Stimulated activated CD8-positive, alpha-beta memory T cell treated with anti-CD3 and anti-CD28 coated beads, Interleukin-15, amount 100 ng/mL, for 48 hours (primary cell): Measurements from ENCODE around the gene PHC3.
A peak's percentile ranks its signal among the peaks of the same experiment; 100 is the strongest.
"Not testable (repeated sequence)": the region's sequence is repeated elsewhere in the genome, so short reads cannot be mapped to it uniquely, and the experiment has no call there.

Source experiments
- DNase-seq, 2 donors: peaks; one replicate each; pipeline ENCODE4 v3.0.0-alpha.2; 2020; ENCODE audit warnings: low read depth in 2 of 2

PHC3 gene

DNA sequence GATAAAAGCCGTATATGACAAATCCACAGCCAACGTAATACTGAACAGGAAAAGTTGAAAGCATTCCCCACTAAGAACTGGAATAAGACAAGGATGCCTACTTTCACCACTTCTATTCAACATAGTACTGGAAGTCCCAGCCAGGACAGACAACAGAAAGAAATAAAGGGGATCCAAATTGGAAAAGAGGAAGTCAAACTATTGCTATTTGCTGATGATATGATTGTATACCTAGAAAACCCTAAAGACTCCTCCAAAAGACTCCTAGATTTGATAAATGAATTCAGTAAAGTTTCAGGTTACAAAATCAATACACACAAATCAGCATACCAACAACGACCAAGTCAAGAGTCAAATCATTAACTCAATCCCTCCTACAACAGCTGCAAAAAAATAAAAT is 14.2 kb upstream of the PHC3 start:
- not testable (repeated sequence) for DNase-seq

DNA sequence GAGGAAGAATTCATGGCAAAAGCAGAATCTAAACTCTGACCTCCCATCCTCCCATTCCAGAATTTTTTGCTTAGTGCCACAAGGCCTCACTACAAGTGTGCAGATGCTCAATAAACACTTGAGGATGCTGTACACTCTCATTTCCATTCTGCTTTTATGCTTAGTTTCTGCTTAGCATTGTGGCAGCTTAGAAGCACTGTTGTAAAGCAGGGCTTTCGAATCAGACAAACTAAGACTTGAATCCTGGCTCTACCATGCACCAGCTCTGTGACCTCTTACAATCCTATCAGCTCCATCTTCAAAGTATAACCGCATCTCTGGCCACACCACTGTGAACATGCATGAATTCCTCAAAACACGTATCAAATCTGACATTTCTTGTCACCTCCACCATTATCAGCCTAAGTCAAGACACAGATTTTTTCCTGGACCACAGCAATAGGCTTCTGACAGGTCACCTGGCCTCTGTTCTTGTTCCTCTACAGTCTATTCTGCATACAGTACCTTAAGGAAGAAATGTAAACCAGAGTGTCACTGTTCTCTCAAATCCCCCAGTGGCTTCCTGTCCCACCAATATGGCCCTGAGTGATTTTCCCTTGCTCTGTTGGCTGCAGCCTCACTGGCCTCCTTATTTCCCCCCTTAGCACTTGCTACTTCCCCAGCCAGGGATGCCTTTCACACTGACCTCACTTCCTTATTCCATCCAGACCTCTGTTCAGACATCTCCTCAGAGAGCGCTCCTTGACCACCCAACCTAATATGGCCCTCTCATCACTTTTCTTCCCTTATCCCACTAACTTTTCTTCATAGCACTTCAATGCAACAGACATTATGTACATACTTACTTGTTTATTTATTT is 8.1 kb upstream of the PHC3 start:
- no peak for DNase-seq

DNA sequence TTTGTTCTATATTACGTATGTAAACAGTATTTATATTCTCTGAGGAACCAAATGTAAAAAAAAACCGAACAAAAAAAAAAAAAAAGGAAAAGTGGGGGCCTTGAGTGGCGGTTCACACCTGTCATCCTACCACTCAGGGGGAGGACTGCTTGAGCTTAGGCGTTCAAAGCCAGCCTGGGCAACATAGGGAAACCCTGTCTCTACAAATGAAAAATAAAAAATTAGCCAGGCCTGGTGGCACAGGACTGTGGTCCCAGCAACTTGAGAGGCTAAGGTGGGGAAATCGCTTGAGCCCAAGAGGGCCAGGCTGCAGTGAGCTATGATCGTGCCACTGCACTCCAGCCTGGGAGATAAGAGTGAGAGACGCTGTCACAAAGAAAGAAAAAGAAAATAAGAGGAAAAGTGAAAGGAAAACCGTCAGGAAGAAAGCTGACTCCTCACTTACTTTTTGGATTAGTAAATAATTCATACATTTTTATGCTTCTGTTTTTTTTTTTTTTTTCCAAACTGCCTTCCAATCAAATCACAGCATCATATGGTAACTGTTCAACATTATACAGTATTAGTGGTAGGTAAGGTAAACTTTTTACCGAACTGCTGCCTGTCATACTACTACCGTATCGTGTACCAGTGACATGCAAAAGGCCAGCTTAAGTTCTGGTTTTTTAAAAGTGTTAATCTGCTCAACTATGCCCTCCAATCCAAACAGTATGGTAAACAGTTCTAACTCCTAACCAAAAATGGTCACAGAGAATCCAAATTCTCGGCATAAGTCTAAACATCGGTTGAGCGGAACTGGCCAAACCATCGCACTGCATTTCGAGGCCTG is 1.2 kb downstream of the PHC3 start:
- DNase-seq, result no peak

DNA sequence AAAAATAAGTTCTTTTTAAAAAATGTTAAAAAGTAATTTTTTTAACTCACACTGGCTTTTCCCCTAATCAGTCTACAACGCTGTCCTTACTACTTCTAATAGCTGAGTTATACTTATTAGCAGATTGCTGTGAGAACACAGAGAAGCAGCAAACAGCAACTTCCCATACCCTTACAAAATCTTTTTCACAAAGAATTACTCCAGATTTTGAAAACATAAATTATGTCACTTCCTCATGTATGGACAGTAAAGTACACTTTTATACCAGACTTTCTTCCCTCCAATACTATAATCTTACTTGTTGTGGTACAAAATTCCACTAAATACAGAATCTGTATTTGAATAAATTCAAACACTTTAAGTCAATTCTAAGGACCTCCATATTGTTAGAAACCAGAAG is 2.1 kb downstream of the PHC3 start:
- no peak for DNase-seq

DNA sequence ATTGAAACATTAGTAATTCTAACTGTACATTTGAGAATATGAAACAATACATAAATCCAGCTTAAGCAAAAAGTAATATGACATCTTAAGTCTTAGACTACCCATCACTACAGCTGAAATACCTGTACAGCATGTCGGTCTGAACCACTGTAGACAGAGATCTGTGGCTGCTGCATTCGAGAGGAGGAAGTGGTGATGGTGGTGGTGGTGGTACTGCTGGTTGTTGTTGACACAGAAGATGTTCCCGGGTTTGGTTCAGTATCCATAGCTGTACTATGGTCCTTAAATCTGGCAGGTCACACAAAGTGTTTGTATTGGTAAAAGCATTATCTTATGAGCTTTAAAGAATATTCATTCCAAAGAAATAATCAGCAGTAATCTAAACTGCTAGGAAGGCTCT is 2.9 kb downstream of the PHC3 start:
- DNase-seq, result peak; percentile 15 to 21

DNA sequence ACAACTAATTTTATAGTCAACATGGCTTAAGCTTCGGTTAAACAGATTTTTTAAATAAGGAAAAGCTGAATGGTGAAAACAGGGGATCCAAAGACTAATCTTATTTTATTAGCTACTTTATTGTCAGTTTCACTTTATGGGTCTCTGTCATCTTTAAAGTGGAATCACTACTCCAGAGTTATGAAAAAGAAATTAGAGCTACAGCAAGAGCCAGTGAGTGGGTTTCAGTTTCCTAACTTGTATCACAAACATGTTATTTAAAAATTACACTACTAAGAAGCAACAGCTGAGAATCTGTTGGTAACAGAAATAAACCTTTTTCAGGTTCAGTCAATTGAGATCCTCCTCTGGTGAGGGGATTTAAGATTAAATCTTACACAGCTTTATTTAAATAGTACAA is 10.0 kb downstream of the PHC3 start:
- no peak for DNase-seq

DNA sequence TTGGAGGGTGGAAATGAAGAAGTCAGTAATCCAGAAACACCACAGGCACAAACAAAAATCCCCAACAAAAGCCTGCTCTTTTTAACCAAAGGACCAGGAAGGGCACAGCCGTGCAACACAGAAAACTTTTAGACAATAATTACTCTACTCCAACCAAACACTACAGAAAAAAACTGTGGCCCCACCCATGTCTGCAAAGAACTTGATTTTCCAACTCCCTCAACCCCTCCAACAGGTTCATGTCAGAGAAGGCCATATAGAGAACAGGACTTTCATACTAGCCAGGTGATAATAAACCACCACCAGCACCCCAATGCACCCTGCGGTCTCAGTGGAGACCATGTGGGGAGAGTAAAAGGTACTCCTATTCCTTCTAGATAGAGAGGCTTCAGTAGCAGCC is 16.8 kb downstream of the PHC3 start:
- no peak for DNase-seq

DNA sequence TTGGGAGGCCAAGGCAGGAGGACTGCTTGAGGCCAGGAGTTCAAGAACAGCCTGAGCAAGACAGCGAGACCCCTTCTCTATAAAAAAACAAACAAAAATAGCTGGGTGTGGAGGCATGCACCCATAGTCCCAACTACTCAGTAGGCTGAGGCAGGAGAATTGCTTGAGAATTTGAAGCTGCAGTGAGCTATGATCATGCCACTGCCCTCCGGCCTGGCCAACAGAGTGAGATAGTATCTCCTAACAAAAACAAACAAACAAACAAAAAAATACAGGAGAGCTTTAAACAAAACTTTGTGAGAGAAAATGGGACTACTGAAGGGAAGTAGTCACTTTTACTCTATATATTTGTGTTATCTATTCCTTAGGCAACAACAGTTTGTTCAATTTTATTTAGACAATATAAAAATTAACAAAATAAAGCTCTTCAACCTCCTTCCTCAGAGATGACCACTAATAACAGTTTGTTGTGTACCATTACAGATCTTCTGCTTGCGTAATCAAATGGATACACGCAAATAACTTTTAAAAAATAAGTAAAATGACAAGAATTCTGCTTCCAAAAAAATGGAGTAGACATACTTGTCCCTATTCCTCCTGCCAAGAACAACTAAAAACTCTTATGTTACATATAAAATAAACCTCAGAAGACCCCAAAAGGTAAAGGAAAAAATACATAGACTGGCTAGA is 17.4 kb downstream of the PHC3 start:
- DNase-seq, result no peak

DNA sequence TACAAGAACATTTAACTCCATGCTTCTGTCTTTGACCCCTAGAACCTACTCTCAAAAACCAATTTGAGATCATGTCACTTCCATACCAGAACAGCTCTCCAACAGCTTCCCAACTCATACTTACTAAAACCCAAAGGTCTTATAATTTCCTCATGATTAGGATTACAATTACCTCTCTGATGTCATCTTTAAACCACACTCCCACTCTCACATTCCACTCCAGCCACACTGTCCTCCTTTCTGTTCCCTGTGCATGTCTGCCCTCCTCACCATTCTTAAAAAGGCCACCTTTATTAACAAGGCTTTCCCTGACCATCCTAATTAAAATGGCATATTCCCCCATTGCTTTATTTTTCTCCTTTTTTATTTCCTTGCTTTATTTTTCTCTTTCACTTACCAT is 18.9 kb downstream of the PHC3 start:
- no peak for DNase-seq

DNA sequence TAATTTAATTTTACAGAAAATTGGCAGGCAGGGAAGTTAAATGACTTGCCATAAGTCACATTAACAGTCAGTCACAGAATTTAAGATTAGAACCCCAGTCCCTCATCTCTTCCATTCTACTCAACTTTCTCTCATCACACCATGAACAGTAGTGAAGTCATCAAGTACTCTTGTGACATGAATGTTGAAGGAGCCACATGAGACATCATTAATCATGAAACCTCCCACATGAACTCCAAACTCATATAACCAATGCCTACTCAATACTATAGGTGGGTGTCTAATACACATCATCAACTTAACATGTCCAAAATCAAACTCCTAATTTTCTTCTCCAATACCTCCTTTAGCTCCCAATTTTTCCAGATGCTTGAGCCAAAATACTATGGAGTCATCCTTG is 19.5 kb downstream of the PHC3 start:
- no peak for DNase-seq

DNA sequence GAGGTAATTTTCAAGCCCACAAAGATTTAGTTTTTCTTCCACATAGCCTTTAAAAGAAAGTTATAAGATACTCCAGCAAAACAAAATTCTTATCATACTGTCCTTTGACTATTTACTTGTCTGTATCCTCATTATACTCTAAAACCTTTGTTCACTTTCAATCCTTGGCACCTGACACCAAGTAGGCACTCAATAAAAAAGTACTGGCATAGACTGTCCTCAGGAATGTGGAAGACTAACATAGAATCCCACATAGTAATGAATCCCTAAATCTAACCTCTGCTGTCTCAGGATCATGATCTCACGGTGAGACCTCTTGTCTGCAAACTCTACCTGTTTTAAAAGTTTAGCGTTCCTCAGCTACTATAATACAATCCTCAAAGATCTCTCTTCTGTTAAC is 21.6 kb downstream of the PHC3 start:
- DNase-seq, result no peak

DNA sequence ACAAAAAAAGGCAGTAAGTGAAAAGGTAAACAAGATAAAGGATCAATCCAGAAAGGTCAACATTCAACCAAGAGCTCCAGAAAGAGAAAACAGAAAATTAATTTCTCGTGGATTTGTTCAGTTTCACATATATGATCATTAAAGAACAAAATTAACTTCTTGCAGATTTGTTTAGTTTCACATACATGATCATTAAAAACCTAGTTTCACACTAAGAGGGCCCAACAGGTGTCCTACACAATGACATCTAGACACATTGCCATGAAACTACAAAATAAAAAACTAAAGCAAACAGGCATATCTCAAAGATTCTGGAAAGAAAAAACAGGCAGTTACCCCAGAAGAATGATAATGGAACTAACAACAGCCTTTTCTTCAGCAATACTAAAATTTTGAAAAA is 22.1 kb downstream of the PHC3 start:
- DNase-seq, result no peak

DNA sequence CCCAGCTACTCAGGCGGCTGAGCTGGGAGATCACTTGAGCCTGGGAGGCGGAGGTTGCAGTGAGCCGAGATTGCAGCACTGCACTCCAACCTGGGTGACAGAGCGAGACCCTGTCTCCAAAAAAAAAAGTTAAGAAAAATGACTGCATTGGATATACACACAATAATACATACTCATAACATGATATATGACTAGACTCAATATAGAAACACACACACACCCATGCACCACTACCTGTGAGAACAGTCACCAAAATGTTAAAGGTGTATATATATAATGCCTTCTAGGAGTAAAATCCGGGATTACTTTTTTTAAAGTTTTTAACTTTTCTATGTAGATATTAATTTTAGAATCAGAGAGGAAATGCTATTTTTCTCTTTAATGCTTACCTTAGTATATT is 25.9 kb downstream of the PHC3 start:
- no peak for DNase-seq

DNA sequence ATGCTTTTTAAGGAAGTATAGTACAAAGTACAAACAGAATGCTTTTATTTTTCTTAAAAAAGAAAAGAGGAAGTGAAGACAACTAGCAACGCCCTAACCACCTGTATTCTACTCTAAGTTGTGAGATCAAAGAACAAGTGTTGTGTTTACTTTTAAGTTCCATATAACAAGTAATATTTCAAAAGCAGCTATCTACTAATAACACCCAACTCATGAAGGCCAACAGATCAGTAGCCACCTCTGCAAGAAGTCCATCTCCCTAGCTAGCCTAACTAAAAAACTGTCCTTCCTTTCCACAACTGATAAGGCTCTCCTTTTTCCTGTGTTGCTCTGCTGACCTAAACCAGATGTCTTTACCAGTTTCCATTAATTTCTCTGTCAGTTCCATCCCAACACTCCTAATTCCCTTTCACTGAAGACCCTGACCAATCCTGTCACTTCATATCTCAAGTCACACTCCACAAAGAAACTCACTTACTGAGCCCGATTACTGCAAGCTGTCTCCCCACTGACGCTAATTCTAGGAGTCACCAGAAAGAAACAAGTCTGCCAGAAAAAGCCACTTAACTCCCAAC is 26.9 kb downstream of the PHC3 start:
- no peak for DNase-seq

DNA sequence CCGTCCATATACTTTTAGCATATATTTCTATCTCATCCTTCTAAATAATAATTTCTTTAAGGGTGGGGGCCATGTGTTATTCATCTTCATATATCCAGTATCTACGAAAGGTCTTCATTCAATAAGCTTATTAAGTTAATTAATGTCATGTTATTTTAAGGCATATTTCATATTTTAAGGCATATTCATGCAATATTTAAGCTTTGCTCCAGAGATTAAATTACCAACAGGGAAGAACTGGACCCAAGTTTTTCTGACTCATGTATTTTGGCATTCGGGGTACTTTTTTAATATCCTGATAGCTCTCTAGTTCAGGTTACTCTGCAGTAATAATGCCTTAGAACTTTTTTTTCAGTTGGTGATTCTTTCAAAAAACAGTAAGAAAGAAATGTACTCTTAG is 27.4 kb downstream of the PHC3 start:
- DNase-seq, result no peak

DNA sequence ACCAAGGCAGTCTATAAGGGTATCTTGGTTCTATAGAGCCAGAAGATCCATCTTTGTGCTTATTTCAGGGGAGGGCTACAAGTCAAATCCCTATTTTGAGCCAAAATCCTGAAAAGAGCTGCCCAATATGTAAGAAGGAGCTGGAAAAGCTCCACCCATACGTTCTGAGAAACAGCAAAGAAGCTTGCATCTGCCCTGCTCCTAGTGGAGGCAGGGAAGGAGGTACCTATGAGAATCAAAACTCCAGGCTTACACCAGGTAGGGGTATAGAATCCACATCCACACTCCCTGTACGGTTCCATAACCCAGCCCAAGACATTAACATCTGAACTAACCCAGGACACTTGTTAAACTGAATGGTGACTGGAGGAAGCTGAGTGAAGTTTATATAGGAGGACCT is 30.0 kb downstream of the PHC3 start:
- DNase-seq, result no peak

DNA sequence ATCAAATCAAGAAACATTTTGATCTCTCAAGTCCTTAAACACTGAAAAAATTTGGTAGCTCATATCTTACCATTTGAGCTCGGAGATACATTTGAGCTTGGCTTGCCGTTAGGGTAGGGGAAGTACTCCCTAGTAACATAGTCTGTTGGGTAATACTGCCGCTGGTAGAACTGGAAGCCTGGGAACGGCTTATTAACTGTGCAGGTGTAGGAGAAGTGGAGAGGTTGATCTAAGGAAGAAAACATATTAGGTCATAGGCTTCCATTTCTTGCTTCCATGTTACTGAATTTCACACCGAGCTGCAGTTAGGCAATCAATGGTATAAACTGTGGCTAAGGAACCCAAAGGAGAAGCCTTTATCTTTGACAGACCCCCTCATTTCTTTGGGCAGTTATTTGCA is 32.5 kb downstream of the PHC3 start:
- no peak for DNase-seq

DNA sequence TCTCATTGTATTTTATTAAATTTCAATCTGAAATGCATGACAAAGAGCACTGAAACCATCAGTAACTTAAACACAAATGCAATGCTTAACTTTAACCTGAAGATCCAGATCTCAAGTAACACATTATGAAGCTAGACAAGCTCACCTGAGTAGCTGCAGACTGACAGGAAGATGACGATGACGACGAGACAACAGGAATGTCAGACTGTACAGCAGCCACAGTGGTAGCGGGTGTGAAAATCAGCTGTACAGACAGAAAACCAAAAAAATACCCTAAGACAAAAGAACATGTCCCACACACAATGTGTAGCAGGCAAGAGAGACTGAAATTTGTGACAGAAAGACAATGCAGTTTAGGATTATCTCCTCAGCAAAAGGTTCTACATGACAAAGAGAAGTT is 36.3 kb downstream of the PHC3 start:
- DNase-seq, result no peak

DNA sequence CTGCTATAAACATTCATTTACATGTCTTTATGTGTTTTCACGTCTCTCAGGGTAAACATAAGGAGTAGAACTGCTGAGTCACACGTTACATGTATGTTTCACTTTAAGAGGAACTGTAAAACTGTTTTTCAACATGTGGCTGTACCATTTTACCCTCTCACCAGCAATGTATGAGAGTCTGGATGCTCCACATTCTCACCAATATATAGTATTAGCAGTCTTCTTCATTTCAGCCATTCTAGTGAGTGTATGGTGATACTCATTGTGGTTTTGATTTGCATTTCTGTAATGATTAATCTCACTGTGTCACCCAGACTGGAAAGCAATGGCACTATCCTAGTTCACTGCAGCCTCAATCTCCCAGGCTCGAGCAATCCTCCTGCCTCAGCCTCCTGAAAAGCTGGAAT is 37.1 kb downstream of the PHC3 start:
- no peak for DNase-seq

DNA sequence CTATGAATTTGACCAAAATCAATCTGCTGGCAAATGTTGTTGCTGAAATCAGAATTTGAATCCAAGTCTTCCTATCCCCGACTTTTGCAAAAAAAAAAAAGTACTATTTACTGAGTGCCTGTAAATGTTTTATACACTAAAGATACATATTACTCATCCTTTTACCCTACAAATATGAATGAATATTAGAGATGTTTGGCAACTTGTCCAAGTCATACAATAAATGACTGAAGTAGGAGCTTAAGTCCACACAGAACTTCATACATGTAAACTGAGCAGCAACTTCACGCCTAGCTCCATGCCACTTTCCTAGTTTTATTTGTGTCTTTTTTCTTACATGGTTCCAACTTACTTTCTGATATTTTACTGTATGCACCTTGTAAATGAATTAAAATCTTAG is 39.2 kb downstream of the PHC3 start:
- no peak for DNase-seq

DNA sequence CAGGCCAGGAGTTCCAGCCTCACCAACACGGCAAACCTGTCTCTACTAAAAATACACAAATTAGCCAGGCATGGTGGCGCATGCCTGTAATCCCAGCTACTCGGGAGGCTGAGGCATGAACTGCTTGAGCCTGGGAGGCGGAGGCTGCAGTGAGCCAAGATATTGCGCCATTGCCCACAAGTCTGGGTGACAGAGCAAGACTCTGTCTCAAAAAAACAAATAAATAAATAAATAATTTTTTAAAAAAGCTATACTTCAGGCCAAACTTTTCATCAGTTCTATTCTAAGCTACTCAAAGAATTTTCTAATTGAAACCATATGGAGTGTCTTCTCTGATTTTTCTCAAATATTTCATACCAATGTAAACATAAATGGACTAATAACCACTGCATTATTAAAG is 43.5 kb downstream of the PHC3 start:
- no peak for DNase-seq

DNA sequence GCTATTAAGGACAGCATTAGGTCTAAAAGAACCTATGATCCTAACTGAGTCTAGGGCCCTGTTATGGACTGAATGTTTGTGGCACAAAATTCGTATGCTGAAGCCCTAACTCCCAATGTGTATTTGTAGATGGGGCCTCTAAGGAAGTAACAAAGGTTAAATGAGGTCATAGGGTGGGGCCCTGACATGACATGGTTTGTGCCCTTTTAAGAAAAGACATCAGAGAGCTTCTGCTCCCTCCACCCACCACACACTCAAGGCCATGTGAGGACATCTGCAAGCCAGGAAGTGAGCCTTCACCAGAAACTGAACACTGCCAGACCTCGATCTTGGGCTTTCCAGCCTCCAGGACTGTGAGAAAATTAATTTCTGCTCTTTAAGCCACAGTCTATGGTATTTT is 49.2 kb downstream of the PHC3 start:
- DNase-seq, result no peak
